ENCODE data around the gene ZNF44.

ZNF44 gene

DNA sequence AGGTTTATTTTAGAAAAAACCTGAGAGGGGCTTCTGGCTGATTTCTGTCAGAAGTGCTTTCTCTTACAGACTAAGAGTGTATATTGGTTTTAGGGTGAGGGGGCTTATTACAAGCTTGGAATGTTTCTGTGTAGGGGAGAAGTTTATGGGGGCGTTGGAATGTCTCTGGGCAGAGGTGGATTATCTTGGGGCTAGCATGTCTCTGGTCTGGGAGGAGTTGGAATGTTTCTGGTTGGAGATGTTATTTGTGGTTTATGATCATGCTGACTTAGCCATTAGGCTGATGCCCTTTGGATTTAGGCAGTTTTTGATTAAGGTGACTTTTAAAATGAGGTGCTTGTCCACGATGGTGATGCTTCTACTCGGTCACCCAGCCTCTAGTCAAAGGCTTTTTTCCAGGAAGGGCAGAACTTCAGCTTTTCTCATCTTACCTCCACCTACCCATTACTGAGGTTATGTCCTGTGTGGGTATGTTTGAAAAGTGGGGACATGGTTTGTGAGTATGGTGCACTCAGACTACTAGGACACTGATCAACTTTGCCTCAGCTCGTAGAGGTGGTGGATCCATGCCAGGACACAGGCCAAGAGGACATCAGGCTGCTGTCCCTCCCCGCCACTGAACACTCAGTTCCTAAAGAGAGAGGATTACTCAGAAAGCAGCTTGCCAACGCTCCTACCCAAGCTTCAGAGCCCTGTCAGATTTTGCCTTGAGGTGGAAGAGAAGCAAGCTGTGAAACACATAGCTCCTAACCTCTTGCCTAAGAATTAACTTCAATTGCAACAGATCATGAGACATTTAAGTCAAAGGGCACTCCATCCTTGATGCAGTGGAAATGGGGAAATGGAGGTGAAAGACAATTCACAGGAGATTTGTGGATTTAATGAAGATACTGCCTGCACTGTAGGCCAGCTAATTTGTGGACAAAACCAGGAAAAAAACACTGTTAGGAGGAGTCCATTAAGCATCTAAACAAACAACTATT is 63.6 kb downstream of the ZNF44 start:
- no peaks in the 10 kb centered on the region for H3K27me3 ChIP-seq (ENCODE audit: control insufficient read depth in 1 of 2, insufficient read depth in 2 of 2, low read length in 2 of 2)
- H3K9ac ChIP-seq (ENCODE audit: low read depth in 1 of 2, low read length in 2 of 2): no peak overlapping the region
- no peak overlapping the region for H3K27ac ChIP-seq (ENCODE audit: low read depth, low read length)
- no peaks in the 10 kb centered on the region for H3K4me1 ChIP-seq (ENCODE audit: control insufficient read depth in 1 of 2, insufficient read depth in 2 of 2, low read length in 2 of 2)
- H3K9me3 ChIP-seq (ENCODE audit: control insufficient read depth in 1 of 2, low read length in 2 of 2): peaks cover 9 to 11% of the 10 kb centered on the region in 2 donors
- peaks cover 4 to 8% of the 10 kb centered on the region in 2 donors for H3K36me3 ChIP-seq (ENCODE audit: control insufficient read depth in 1 of 2, insufficient read depth in 2 of 2, low read length in 2 of 2)
- H3K4me3 ChIP-seq (ENCODE audit: low read depth in 1 of 2, low read length in 2 of 2): no peak overlapping the region

DNA sequence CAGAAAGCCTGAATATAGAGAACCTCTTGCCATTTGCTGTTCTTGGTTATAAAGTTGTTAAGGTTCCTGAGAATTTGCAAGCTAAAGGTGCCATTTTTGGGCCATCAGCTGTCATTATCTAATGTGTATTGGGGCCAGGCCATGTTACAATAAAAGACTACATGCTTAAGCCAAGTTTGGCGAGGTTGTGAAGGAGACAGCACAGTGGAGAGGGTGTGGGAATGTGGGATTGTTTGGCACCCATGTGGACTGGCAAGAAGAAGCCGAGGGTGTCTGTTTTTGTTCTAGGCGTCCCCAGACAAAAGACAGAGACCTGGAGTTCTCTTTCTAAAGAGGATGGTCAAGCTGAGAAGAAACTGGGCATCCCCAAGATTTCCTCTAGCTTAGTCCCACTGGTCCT is 64.7 kb downstream of the ZNF44 start:
- Histone ChIP-seq H3K27me3 (ENCODE audit: control insufficient read depth in 1 of 2, insufficient read depth in 2 of 2, low read length in 2 of 2) (no peaks in the 10 kb centered on the region), H3K4me1 (ENCODE audit: control insufficient read depth in 1 of 2, insufficient read depth in 2 of 2, low read length in 2 of 2) (no peaks in the 10 kb centered on the region), H3K27ac (ENCODE audit: low read depth, low read length) (no peak overlapping the region), H3K4me3 (ENCODE audit: low read depth in 1 of 2, low read length in 2 of 2) (no peak overlapping the region), H3K9me3 (ENCODE audit: control insufficient read depth in 1 of 2, low read length in 2 of 2) (peaks cover 9 to 10% of the 10 kb centered on the region in 2 donors), H3K9ac (ENCODE audit: low read depth in 1 of 2, low read length in 2 of 2) (no peak overlapping the region), H3K36me3 (ENCODE audit: control insufficient read depth in 1 of 2, insufficient read depth in 2 of 2, low read length in 2 of 2) (peaks cover 4 to 8% of the 10 kb centered on the region in 2 donors)

DNA sequence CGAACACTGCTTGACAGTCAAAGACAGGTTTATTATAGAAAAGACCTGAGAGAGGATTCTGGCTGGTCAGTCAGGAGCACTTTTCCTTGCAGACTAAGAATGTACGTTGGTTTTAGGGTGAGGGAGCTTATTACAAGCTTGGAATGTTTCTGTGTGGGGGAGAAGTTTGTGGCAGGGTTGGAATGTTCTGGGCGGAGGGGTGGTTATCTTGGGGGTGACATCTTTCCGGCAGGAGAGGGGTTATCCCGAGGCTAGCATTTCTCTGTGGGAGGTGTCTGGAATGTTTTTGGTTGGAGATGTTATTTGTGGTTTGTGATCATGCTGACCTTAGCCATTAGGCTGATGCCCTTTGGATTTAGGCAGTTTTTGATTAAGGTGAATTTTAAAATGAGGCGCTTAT is 70.0 kb downstream of the ZNF44 start:
- Histone ChIP-seq H3K36me3 (ENCODE audit: control insufficient read depth in 1 of 2, insufficient read depth in 2 of 2, low read length in 2 of 2) (no peaks in the 10 kb centered on the region), H3K9ac (ENCODE audit: low read depth in 1 of 2, low read length in 2 of 2) (no peak overlapping the region), H3K27ac (ENCODE audit: low read depth, low read length) (no peak overlapping the region), H3K9me3 (ENCODE audit: control insufficient read depth in 1 of 2, low read length in 2 of 2) (peaks cover 0 to 12% of the 10 kb centered on the region in 2 donors), H3K4me1 (ENCODE audit: control insufficient read depth in 1 of 2, insufficient read depth in 2 of 2, low read length in 2 of 2) (no peaks in the 10 kb centered on the region), H3K27me3 (ENCODE audit: control insufficient read depth in 1 of 2, insufficient read depth in 2 of 2, low read length in 2 of 2) (no peaks in the 10 kb centered on the region), H3K4me3 (ENCODE audit: low read depth in 1 of 2, low read length in 2 of 2) (no peak overlapping the region)

DNA sequence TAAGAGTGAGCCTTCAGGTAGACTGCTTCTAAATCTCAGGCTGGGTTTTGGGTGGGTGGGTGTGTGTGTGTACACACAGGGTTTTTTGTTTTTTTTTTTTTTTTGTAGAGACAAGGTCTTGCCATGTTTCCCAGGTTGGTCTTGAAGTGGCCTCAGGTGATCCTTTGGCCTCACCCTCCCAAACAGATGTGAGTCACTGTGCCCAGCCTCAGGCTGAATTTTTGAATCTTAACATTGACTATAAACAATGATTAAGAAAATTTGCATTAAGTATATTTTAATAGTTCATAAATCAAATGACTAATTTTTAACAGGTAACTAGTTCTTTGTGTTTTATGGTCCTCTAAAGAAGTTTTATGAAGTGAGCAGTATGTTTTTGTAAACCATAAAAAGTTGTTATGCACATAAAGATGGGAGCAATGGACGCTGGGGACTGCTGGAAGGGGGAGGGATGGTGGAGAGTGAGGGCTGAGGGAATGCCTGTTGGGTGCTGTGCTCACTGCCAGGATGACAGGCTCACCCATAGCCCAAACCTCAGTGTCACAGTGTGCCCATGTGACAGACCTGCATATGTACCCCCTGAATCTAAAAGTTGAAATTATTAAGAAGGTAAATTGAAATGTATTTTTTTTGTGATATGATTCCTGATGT is 71.6 kb downstream of the ZNF44 start:
- Histone ChIP-seq H3K9ac (ENCODE audit: low read depth in 1 of 2, low read length in 2 of 2) (no peak overlapping the region), H3K4me3 (ENCODE audit: low read depth in 1 of 2, low read length in 2 of 2) (no peak overlapping the region), H3K27me3 (ENCODE audit: control insufficient read depth in 1 of 2, insufficient read depth in 2 of 2, low read length in 2 of 2) (no peaks in the 10 kb centered on the region), H3K9me3 (ENCODE audit: control insufficient read depth in 1 of 2, low read length in 2 of 2) (peaks cover 0 to 17% of the 10 kb centered on the region in 2 donors), H3K27ac (ENCODE audit: low read depth, low read length) (no peak overlapping the region), H3K4me1 (ENCODE audit: control insufficient read depth in 1 of 2, insufficient read depth in 2 of 2, low read length in 2 of 2) (no peaks in the 10 kb centered on the region), H3K36me3 (ENCODE audit: control insufficient read depth in 1 of 2, insufficient read depth in 2 of 2, low read length in 2 of 2) (no peaks in the 10 kb centered on the region)
